ENCODE results near the gene TGM3.
"Not testable (repeated sequence)": the region's sequence is repeated elsewhere in the genome, so short reads cannot be mapped to it uniquely, and the experiment has no call there.

TGM3 gene

GRCh38 chr20:2295886-2296515, at the start of gene TGM3:
TGM3 (plus strand) TSS chr20:2296001; CDS start chr20:2296064, 63 bp downstream.
- DNase-seq (ENCODE audit: low read depth in 2 of 2): no peak

GRCh38 chr20:2246069-2246491, 49.7 kb upstream of the TGM3 start:
- no peak for DNase-seq (ENCODE audit: low read depth in 2 of 2)

- DNase-seq (ENCODE audit: low read depth in 2 of 2): no peak
Observed at GRCh38 chr20:2248837-2249236, 47.0 kb upstream of the TGM3 start.

- DNase-seq (ENCODE audit: low read depth in 2 of 2): no peak
Observed at GRCh38 chr20:2249935-2250334, 45.9 kb upstream of the TGM3 start.

GRCh38 chr20:2252419-2252997, 43.3 kb upstream of the TGM3 start:
- no peak for DNase-seq (ENCODE audit: low read depth in 2 of 2)

GRCh38 chr20:2253256-2253655, 42.5 kb upstream of the TGM3 start:
- DNase-seq (ENCODE audit: low read depth in 2 of 2): no peak

GRCh38 chr20:2254333-2254732, 41.5 kb upstream of the TGM3 start:
- DNase-seq (ENCODE audit: low read depth in 2 of 2): no peak

- DNase-seq (ENCODE audit: low read depth in 2 of 2): no peak
Observed at GRCh38 chr20:2255926-2256531, 39.8 kb upstream of the TGM3 start.

- DNase-seq (ENCODE audit: low read depth in 2 of 2): no peak
Observed at GRCh38 chr20:2259731-2260130, 36.1 kb upstream of the TGM3 start.

GRCh38 chr20:2260250-2260649, 35.6 kb upstream of the TGM3 start:
- DNase-seq (ENCODE audit: low read depth in 2 of 2): no peak

GRCh38 chr20:2261046-2261485, 34.7 kb upstream of the TGM3 start:
- DNase-seq (ENCODE audit: low read depth in 2 of 2): no peak

GRCh38 chr20:2261629-2262028, 34.2 kb upstream of the TGM3 start:
- no peak for DNase-seq (ENCODE audit: low read depth in 2 of 2)

- DNase-seq (ENCODE audit: low read depth in 2 of 2): no peak
Observed at GRCh38 chr20:2264118-2264517, 31.7 kb upstream of the TGM3 start.

- DNase-seq (ENCODE audit: low read depth in 2 of 2): not testable (repeated sequence)
Observed at GRCh38 chr20:2264621-2265374, 31.0 kb upstream of the TGM3 start.

GRCh38 chr20:2273634-2274302, 22.0 kb upstream of the TGM3 start:
- no peak for DNase-seq (ENCODE audit: low read depth in 2 of 2)

GRCh38 chr20:2276015-2276414, 19.8 kb upstream of the TGM3 start:
- no peak for DNase-seq (ENCODE audit: low read depth in 2 of 2)

- no peak for DNase-seq (ENCODE audit: low read depth in 2 of 2)
Observed at GRCh38 chr20:2279253-2279779, 16.5 kb upstream of the TGM3 start.

- no peak for DNase-seq (ENCODE audit: low read depth in 2 of 2)
Observed at GRCh38 chr20:2280082-2280481, 15.7 kb upstream of the TGM3 start.

- DNase-seq (ENCODE audit: low read depth in 2 of 2): no peak
Observed at GRCh38 chr20:2281563-2281962, 14.2 kb upstream of the TGM3 start.

- no peak for DNase-seq (ENCODE audit: low read depth in 2 of 2)
Observed at GRCh38 chr20:2282181-2282580, 13.6 kb upstream of the TGM3 start.

- DNase-seq (ENCODE audit: low read depth in 2 of 2): no peak
Observed at GRCh38 chr20:2283706-2284423, 11.9 kb upstream of the TGM3 start.
